Frontal cortex (tissue), 4 donors: ENCODE results near the gene RBM39. TPM values are rescaled to one million over a fixed set of nuclear protein-coding genes. Genes with fewer than 3 reads are reported as not detected.
"Not testable (repeated sequence)": the region's sequence is repeated elsewhere in the genome, so short reads cannot be mapped to it uniquely, and the experiment has no call there.

Source experiments
- DNase-seq, 2 donors: peaks; one replicate each; pipeline ENCODE4 v3.0.0; 2012; ENCODE audit warnings: low spot score in 2 of 2
- FAIRE-seq: peaks from 2 replicates; lab custom pipeline; 2012; peaks lifted over from hg19 to GRCh38; lab: Jason Lieb, UNC
- total RNA-seq: library from RNA; depleted of rRNA; stranded (reverse); fragments of >200 nt; gene quantifications from one replicate; pipeline ENCODE4 v1.2.3, GENCODE V29; 2014
- donor health status: control.
- donor health status: control.
- donor health status: control.

Gene RBM39
- total RNA-seq: 450 TPM

GRCh38 chr20:35741892-35742740 is at the start of gene RBM39:
Gene RBM39, minus strand, starts transcription at chr20:35742260. Its CDS starts 1,386 bp downstream, at chr20:35740874.
- FAIRE-seq (peak; percentile 77), DNase-seq (peak; percentile 73 to 92)

DNA sequence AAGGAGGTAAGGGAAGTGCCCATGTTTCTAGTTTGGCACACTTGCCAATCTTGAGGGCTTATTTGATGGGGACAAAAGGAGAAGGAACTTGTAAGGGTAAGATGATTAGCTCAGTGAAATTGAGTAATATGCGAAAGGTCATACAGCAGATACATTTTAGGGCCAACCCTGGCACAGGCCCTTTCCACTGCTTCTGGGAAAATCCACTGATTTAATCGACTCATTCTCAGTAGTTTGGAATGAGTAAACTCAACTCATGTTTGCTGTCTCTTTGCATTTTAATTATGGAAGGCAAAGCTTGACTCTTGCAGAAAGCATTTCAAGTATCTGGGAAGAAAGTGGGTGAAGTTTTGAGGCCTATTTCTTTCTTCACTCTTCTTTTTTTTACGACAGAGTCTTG is 49.8 kb upstream of the RBM39 start:
- DNase-seq: no peak
- FAIRE-seq: no peak

DNA sequence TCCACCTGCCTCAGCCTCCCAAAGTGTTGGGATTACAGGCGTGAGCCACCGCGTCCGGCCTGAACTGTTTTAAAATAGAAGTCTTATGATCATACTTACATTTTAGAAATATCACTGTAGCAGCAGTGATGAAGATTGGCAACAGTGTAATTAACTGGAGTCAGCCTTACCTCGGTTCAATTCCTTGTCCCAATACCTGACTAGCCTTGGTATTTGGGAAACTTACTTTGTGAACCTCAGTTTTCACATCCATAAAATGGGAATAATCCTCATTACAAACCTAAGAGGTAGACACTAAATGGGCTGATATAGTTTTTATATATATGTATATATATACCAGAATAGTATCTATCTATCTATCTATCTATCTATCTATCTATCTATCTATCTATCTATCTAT is 49.0 kb upstream of the RBM39 start:
- FAIRE-seq (no peak), DNase-seq (no peak)

GRCh38 chr20:35788796-35789195 is 46.7 kb upstream of the RBM39 start:
- FAIRE-seq (no peak), DNase-seq (no peak)

DNA sequence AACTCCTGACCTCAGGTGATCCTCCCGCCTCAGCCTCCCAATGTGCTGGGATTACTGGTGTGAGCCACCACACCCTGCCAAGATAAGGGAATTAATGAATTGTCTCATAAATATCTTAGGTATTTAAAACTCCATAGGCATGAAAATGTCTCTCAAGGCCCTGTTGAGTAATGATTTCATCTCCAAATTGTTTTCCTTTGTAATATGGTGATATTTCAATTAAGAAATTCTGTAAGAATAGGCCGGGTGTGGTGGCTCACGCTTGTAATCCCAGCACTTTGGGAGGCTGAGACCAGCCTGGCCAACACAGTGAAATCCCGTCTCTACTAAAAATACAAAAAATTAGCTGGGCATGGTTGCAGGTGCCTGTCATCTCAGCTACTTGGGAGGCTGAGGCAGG is 43.5 kb upstream of the RBM39 start:
- not testable (repeated sequence) for FAIRE-seq, DNase-seq

GRCh38 chr20:35783811-35784210 is 41.8 kb upstream of the RBM39 start:
- not testable (repeated sequence) for FAIRE-seq, DNase-seq

- DNase-seq (no peak), FAIRE-seq (no peak)
These were observed 34.5 kb upstream of the RBM39 start for GRCh38 chr20:35776513-35777101.

DNA sequence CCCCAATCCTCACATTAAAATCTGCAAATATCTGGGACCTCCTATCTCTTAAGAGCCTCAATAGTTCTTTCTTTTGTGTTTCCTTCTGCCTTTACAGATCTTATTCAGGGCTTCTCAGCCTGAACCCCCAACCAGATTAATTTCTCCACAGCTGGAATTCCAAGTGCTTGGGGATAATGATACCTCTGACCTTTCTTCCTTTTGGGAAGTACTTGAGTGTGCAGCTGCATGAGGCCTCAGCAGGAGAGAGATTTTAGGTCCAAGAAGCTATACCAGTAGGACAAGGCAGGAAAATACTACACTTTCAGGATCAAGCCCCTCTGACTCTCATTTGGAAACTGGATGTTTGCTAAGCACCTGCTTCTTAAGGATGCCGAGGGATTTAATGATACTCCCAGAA is 32.3 kb upstream of the RBM39 start:
- no peak for DNase-seq
- no peak for FAIRE-seq

DNA sequence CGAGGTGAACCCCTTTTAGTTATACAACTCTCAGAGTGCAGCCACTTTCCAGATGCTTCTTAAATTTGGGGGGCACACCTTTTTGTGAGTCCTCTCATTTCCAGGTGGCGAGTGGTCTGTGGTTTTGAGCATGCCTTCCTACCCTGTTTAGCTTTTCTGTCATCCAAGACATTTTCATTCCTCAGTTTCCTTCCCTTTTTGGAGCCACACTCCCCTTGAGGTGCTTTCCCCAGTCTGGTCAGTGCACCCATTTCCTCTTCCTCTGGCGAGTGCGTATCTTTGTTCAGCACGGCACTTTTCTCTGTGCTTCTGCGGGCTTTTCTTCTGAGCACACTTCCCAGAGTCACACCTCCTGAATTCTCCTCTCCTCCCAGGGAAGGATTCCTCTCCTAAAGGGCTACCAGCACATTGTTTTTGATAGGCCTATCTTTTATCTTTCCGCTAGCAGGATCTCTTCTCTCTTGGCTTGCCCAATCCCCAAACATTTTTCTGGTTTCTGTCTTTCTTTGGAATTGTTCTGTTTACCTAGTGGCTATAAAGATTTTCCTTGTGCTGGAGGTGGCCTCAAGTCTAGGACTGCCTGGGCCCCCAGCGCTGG is 31.2 kb upstream of the RBM39 start:
- DNase-seq (no peak), FAIRE-seq (no peak)

DNA sequence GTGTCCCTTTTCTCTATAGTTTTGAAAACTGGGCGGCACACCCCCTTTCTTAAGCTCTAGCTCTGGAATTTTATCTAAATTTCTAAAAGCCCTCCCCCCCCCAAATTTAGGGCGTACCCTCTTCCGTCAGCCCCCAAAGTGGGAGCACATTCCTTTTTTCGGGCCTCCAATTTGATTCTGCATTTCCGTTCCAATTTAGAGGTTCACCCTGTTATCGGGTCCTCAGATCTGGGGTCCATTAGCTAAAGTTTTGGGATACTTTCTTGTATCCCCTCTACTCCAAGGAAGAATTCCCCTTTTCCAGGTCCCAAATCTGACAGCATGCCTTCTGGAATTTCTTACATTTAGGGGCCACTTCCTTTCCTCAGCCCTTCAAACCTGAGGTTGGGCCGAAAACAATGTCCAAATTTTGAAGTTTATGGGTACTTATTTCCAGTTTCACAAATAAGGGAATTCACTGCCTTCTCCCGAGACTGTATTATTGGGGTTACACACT is 30.6 kb upstream of the RBM39 start:
- no peak for FAIRE-seq
- no peak for DNase-seq

- FAIRE-seq (no peak), DNase-seq (peak; percentile 91 to 94)
These were observed 29.9 kb upstream of the RBM39 start, which contains the start of gene PHF20 for GRCh38 chr20:35771689-35772562. Gene PHF20, plus strand, starts transcription at chr20:35772015. Its CDS starts 29,508 bp downstream, at chr20:35801523.

DNA sequence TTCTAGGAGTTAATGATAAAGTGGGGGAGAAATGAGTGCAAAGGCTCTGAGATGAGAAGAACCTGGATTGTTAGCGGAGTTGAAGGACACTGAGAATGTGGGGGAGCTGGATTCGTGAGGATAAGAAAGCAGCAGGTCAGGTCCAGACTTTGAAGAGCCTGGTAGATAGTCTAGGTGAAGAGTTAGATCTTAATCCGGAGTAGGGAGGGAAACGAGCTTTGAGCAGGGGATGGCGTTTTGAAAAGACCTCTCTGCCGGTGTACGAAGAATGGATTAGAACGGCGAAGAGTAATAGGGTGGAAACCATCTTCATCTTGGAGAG is 29.3 kb upstream of the RBM39 start:
- DNase-seq (no peak), FAIRE-seq (no peak)

GRCh38 chr20:35768731-35769664 is 26.9 kb upstream of the RBM39 start:
- peak in 1 of 2 donors; percentile 61 for DNase-seq
- no peak for FAIRE-seq

- no peak for FAIRE-seq
- peak in 1 of 2 donors; percentile 32 for DNase-seq
These were observed 25.8 kb upstream of the RBM39 start for GRCh38 chr20:35767683-35768481.

- FAIRE-seq (no peak), DNase-seq (no peak)
These were observed 24.8 kb upstream of the RBM39 start for GRCh38 chr20:35766843-35767242.

DNA sequence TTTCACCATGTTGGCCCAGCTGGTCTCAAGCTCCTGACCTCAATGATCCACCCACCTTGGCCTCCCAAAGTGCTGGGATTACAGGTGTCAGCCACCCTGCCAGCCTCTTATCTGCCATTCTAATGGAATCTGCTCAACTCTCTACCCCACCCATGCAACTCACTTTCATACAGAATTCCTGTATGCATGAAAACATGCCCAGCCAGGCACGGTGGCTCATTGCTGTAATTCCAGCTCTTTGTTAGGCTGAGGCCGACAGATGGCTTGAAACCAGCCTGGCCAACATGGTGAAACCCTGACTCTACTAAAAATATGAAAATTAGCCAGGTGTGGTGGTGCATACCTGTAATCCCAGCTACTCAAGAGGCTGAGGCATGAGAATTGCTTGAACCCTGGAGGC is 22.9 kb upstream of the RBM39 start:
- not testable (repeated sequence) for DNase-seq, FAIRE-seq

- FAIRE-seq: no peak
- no peak for DNase-seq
These were observed 20.4 kb upstream of the RBM39 start for GRCh38 chr20:35762461-35762860.

GRCh38 chr20:35761548-35761947 is 19.5 kb upstream of the RBM39 start:
- not testable (repeated sequence) for DNase-seq, FAIRE-seq
